HG03520 (cell line): Measurements from ENCODE around the gene STXBP5.

Source experiments
- ATAC-seq: cut with Tn5 transposase; IDR thresholded peaks from one replicate; pipeline ENCODE4 v1.9.1; 2021; ENCODE audit warnings: mild to moderate bottlenecking, moderate library complexity; ENCODE audit not compliant: unreplicated experiment

STXBP5 gene

DNA sequence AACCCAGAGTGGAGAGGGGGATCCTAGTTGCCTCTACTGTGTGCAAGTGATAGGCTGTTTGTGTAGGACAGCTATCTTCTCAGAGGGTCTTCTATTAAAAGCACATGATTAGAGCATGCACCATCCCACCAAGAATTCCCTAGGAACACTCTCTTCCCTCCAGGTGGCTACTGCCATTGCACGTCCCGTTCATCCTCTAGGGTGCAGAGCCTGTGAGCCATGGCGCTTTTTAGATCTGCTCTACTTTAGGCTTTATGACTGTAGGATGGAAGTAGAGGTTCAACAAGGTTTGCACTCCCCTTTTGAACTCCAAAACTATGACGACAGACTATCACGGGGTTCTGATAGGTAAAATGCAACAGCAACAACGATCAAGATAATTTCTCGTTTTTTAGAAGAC lies 213.7 kb downstream of the STXBP5 start:
- no peak for ATAC-seq

DNA sequence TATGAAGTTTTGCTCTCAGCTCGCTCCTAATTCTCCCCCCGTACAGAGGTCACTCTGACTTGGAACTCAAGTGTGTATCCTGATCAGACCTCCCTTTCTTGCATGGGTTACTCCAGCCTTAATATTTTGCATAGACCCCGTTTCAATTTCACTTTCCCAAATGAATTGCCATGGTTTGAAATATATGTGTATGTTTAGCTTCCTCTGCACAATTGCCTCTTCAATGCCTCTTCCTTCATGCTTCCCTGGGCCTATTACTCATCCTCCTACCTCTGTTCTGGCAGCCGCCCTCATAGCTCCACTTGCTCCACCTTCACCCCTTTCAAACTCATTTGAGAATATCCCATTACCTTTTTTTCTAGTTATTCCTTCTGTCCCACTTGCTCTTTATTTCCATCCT lies 214.3 kb downstream of the STXBP5 start:
- ATAC-seq, result peak; percentile 48

DNA sequence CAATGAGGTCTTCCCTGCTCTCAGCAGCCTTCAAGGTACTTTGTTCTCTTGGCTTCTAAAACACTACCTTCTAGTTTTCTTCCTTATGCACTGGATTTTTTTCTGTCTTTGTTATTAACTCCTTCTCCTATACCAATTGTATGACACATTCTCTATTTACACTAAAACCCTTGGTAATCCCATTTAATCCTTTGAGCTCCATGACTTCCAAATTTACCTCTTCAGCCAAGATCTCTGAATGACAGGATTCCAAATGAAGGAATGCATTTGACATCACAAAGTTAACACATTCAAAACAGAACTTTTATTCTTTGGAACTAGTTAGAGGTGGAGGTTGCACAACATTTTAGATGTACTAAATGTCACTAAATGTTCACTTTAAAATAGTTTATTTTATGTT lies 217.7 kb downstream of the STXBP5 start:
- no peak for ATAC-seq

DNA sequence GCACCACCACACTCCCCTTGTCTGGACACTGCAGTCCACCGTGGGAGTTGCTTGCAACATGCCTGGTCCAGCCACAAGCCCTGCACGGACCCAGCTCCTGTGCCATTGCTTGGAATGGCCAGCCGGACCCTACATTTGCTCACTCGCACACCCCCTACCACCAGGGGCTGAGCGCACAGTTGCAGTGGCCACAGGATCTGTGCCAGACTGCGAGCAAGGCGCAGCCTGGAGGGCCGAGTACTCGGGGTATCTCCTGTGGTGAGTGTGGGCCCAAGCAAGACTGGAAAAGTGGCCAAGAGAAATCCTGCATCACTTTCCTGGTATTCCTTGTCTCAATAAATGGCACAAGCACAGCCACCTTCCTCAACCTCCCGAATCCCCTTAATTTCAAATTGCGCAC lies 218.9 kb downstream of the STXBP5 start:
- ATAC-seq, result no peak

DNA sequence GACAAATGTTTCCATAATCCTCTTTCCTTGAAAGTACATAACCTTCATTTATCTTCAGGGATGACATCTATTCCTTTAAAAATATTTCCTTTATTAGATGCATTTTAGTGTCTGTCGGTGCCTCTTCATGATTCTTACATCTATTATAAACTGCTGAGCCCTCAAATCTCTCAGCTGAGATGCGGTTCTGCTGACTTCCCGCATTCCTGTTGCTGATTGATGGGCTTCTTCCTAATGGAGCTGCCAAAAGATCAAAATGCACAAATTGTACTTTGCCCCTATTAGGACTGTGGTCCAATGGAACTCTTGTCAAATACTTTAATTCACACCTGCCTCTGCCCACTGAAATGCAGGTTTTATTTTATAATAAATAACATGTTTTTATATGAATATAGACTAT lies 225.6 kb downstream of the STXBP5 start:
- ATAC-seq, result no peak

DNA sequence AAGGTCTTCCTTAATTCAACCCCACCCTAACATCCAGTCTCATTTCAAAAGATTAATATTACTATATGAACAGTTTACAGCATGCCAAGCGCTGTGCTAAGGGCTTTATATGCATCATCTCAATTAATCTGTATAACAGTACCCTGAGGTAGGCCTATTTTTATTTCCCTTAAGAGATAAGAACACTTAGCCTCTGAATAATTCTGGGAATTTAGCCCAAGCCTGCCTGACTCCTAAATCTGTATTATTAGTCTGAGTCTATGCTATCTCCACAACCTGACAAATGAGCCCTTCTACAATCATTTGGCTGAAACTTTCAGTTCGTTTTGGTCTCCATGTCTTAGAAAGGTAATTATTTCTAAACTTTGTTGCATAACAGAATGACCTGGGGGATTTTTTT lies 226.6 kb downstream of the STXBP5 start:
- ATAC-seq, result no peak

DNA sequence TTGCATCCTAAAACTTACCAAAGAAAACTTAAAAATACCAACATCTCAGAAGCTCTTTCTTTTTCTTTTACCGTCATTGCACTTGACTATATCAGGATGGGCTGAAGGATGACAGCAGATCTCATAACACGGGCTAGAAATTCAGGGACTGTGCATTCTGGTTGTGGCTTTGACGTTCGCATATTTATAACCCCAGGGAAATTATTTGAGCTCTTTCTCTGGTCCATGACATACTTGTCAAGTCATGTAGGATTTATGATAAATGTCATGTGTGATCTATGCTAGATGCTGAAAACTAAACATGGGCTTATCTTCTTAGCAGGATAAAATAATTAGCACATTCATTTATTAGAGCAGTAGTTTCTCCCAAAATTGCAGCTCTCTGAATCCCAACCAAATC lies 229.9 kb downstream of the STXBP5 start:
- no peak for ATAC-seq

DNA sequence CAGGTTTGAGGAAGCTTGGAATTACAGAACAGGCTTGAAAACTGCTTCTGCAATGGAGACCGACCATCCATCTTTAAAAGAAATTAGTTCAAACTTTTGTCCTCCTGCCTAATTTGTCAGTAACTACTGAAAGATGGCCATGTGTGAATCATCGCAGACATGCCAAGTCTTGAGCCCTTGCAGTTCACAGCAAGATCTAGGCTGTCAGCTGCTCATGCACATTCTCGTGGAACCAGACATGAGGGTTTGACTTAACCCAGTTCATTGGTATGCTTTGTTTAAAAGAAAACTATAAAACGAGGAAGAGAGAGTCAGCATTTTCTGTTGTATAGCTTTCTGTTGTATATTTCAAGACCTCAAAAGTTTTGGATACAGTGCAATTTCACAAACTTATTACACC lies 230.3 kb downstream of the STXBP5 start:
- ATAC-seq, result no peak

DNA sequence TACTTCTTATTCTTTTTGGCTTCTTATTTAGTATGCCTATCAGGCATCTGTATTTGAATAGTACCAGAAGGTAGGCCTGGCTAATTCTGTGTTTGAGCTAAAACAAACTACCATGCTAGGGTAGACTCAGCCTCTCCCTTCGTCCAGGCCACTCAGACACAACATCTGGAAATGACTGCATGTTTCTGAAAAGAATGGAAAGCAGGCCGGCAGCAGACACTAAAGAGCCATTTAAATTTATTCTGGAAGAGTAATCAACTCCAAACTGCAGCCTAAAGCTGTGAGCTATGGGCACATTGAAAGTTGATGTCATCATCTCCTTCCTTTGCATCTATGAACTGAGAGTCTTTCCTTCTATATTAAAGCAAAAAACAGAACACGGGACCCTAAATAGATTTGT lies 233.4 kb downstream of the STXBP5 start:
- no peak for ATAC-seq

DNA sequence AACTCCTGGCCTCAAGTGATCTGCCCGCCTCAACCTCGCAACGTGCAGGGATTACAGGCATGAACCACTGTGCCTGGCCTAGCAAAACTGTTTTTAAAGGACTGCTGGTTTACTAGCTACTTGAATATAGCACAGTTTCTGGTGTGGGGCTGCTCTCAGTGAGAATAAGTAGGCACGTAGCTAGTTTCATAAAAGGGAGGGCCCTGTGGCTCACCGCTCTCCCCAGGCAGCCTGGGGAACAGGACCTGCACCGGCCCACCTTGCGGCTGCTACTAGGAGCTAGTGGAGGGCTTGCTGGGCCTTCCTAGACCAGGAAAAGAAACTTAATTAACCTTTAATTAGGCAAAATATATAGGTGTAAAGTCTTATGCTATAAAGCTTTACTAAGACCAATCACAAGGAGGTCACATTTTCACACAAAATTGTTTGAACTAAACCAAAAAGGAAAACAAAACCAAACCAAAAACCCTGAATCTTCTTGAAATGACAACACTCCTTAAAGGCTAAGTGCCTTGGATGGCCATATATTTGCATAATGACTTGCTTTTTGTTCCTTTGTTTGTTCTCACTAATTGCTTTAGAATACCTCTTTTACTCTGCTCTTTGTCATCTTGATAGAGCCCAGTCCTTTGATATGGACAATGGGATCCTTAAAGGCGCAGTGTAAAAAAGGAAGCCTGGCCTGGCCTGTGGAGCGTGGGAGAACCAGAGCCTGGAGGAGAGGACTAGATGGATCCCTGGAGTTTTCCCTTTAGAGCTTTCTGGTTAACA lies 234.7 kb downstream of the STXBP5 start:
- peak; percentile 91 for ATAC-seq
